Measurements from ENCODE around the gene PARP1.

The PARP1 gene

DNA sequence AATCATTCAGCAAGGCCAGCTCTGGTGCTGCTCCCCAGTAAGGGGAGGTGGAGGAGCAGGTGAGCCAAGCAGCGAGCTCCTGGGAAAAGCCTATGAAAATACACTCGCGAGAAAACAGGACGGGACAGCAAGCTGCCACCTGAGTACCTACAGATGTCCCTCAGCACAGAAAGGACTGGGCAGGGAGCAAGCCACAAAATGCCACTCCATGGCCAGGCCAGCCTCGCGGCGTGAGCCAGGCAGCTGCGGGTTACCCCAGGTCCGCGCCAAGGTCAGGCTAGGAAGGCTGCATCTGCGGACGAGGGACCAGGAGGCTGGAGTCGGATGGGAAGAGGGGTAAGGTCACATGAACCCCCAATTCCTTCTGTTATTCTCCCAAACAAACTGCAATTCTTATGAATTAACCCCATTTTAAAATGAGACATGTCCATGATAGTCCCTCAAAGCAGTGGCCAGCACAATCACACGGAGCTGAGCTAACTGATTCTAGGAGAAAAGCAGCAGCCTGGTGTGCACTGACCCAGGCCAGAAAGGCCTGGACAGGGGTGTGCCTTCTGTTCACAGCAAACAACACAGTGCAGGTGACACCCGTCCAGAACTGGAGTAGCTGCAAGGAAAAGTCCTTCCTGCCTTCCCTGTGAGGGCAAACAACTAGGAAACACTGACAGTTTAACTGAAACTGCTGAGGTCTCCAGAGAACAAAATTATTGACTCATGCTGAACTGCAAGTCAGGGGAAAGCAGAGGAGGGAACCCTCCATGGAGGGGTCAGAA lies 26.5 kb downstream of the PARP1 start:
- DNase-seq (ENCODE audit: extremely low read depth in 1 of 2, low read depth in 1 of 2): no peak

- no peak for DNase-seq (ENCODE audit: extremely low read depth in 1 of 2, low read depth in 1 of 2)
Observed at GRCh38 chr1:226378071-226378470, 29.8 kb downstream of the PARP1 start.

DNA sequence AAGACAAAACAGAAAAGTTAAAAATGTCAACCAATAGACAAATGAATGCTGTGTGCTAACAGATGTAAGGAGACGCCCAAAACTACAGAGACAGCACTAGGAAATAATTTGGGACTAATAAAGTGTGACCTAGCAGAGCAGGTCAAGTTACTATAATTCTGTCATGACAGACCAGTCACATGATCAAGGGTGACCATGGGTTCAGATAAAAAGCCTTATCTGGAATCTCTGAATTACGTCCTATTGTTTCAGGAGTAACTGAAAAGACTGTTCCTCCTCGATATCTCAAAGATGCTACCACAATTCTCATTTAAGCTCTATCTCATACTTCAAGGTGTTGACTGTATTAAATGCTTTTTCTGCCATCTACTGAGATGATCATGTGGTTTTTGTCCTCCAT lies 31.6 kb downstream of the PARP1 start:
- no peak for DNase-seq (ENCODE audit: extremely low read depth in 1 of 2, low read depth in 1 of 2)

- DNase-seq (ENCODE audit: extremely low read depth in 1 of 2, low read depth in 1 of 2): no peak
Observed at GRCh38 chr1:226373376-226373775, 34.5 kb downstream of the PARP1 start.

DNA sequence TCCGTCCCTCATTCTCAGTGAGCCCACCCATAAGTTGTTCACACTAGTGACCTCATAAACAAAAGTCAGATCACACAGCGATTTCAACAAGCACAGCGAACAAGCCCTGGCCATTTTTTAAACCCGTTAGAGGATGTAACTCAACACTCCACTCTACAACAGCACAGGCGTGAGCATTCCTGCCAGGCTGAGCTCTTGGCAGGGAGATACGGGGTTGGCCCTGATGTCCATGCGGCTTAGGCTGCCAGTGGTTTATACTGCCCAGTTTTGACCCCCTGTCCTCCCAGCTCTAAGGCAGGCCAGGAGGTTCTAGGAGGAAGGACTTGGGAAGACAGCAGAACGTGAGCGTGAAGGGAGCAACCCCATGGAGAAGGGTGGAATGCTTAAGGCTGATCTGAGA lies 35.0 kb downstream of the PARP1 start:
- DNase-seq (ENCODE audit: extremely low read depth in 1 of 2, low read depth in 1 of 2): no peak

- DNase-seq (ENCODE audit: extremely low read depth in 1 of 2, low read depth in 1 of 2): no peak
Observed at GRCh38 chr1:226371866-226372490, 35.9 kb downstream of the PARP1 start.

GRCh38 chr1:226371027-226371694 lies 36.7 kb downstream of the PARP1 start:
- DNase-seq (ENCODE audit: extremely low read depth in 1 of 2, low read depth in 1 of 2): no peak

- no peak for DNase-seq (ENCODE audit: extremely low read depth in 1 of 2, low read depth in 1 of 2)
Observed at GRCh38 chr1:226370144-226370923, 37.6 kb downstream of the PARP1 start.

- no peak for DNase-seq (ENCODE audit: extremely low read depth in 1 of 2, low read depth in 1 of 2)
Observed at GRCh38 chr1:226369110-226369509, 38.8 kb downstream of the PARP1 start.

- no peak for DNase-seq (ENCODE audit: extremely low read depth in 1 of 2, low read depth in 1 of 2)
Observed at GRCh38 chr1:226366290-226366689, 41.6 kb downstream of the PARP1 start.

DNA sequence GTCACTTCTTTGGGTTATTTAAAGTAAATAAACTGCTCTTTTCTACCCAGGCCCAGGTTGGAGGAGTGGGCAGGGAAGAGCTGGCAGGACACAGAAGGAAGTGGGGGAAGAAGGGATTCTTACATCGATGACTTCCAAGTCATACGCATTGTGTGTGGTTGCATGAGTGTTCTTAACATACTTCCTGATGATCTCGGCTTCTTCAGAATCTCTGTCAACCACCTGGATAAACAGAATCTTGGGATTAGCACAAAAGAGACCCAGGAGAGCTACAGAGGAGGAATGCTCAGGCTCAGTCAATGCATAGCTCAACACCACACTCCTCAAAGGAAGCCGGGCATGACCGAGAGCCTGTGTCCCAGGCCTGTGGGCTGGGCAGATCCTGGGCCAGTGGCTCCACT lies 42.1 kb downstream of the PARP1 start:
- no peak for DNase-seq (ENCODE audit: extremely low read depth in 1 of 2, low read depth in 1 of 2)

GRCh38 chr1:226364901-226365565 lies 42.9 kb downstream of the PARP1 start:
- no peak for DNase-seq (ENCODE audit: extremely low read depth in 1 of 2, low read depth in 1 of 2)

DNA sequence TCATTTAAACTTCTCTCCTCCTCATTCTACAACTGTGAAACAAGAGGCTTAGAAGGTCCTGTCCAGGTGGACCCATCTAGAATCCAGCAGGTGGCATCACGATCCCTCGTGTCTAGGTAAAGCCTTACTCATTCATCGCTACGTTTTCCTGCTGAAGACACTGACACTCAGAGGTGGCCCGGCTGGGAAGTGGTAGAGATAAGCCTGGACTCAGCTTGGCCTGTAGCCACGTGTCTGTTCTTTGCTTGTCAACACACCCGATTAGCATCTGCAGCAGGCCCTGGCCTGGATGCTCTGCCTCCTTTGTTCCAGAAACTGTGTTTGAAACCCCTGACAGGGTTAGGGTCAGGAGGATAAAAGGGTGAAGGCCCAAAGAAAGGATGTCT lies 43.4 kb downstream of the PARP1 start:
- DNase-seq (ENCODE audit: extremely low read depth in 1 of 2, low read depth in 1 of 2): no peak

DNA sequence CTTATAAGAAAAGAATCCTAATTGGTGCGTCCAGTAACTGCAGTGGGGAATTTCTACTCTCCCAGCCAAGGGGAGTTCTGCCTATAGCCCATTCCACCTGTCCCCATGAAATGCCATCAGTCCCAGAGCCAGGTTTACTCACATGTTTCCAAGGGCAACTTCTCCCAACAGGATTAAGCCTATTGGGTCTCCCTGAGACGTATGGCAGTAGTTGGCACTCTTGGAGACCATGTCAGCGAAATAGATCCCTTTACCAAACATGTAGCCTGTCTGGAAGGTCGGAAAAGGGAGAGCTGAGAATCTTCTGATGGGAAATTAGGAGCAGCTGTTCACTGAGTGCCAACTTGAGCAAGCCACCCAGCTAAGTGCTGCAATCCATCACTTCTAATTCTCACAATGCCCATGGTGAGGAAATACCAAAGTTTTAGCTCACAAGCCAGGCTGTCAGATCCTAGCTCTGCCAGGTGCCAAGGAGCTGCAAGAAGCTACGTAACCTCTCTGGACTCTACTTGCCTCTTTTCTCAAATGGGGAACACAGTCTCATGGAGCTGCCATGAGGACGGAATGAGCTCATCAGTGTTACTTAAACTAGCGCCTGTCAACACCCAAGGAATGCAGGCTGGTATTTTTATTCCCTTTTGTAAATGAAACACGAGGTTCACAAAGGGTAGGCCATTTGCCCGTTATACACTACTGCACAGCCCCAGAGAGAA lies 43.9 kb downstream of the PARP1 start:
- DNase-seq (ENCODE audit: extremely low read depth in 1 of 2, low read depth in 1 of 2): no peak

DNA sequence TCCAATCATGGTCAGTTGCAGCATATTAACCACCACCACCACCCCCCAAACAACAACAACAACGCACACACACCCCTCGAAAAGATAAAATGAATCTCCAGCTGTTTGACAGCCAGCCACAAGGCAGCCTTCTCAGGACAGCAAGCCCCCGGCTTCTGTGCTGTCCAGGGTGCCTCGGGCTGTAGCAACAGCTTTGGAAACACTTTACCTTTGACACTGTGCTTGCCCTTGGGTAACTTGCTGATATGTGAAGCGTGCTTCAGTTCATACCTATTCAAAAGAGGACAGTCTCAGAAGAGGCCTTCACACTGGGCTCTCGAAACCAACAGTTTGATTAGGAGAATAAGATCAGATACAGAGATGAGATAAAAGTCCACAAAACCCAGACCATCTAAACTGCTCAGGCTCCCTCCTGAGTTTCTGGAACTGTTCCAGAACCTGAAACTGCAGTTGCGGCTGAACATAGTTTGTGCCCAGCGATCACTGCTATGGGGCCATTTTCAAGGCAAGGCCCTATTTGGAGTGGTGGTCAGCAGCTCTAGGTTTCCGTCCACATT lies 44.9 kb downstream of the PARP1 start:
- DNase-seq (ENCODE audit: extremely low read depth in 1 of 2, low read depth in 1 of 2): no peak

GRCh38 chr1:226362361-226362760 lies 45.5 kb downstream of the PARP1 start:
- no peak for DNase-seq (ENCODE audit: extremely low read depth in 1 of 2, low read depth in 1 of 2)

GRCh38 chr1:226360106-226360746 lies 47.7 kb downstream of the PARP1 start:
- no peak for DNase-seq (ENCODE audit: extremely low read depth in 1 of 2, low read depth in 1 of 2)

GRCh38 chr1:226357416-226357815 lies 50.5 kb downstream of the PARP1 start:
- no peak for DNase-seq (ENCODE audit: extremely low read depth in 1 of 2, low read depth in 1 of 2)

Data from activated CD8-positive, alpha-beta memory T cell treated with anti-CD3 and anti-CD28 coated beads for 1 hour (primary cell).